Measurements from ENCODE around the gene CYP3A5. TPM values are rescaled to one million over a fixed set of nuclear protein-coding genes. Genes with fewer than 3 reads are reported as not detected.

Gene CYP3A5
- total and polyA plus RNA-seq, 2 of the 13 experiments (the other 11 are each of a cell fraction or from before 2014, with no cell fraction given), result 5.7 to 9.3 TPM

- TF ChIP-seq GPBP1L1 (CRISPR knock-in tag; IDR thresholded peaks at IDR 0.05) (no peak), ZNF75D (CRISPR knock-in tag; IDR thresholded peaks at IDR 0.05; ENCODE audit: borderline replicate concordance) (no peak), POGZ (CRISPR knock-in tag; IDR thresholded peaks at IDR 0.05) (peak; percentile 70), NBN (conservative IDR thresholded peaks at IDR 0.05) (no peak), E2F5 (CRISPR knock-in tag; conservative IDR thresholded peaks at IDR 0.05) (no peak), GATAD2A (CRISPR knock-in tag; IDR thresholded peaks at IDR 0.05) (peak; percentile 93), YY1 (IDR thresholded peaks at IDR 0.05; ENCODE audit: insufficient read depth, insufficient replicate concordance, low read depth, low read length) (peak; percentile 89), HMGA1 (CRISPR knock-in tag; conservative IDR thresholded peaks at IDR 0.05) (no peak), MAX (IDR thresholded peaks at IDR 0.05) (peak; percentile 86), ZNF281 (CRISPR knock-in tag; IDR thresholded peaks at IDR 0.05; ENCODE audit: borderline replicate concordance) (peak; percentile 87; the same call in 1 of the 2 replicates), SKI (IDR thresholded peaks at IDR 0.05; ENCODE audit: partially characterized antibody) (peak; percentile 46), ZNF12 (CRISPR knock-in tag; IDR thresholded peaks at IDR 0.05) (peak; percentile 79), ZNF629 (CRISPR knock-in tag; conservative IDR thresholded peaks at IDR 0.05) (0 out of 2 replicates have a peak, but pooled peaks have one; percentile 31), BRF2 (CRISPR knock-in tag; IDR thresholded peaks at IDR 0.05) (0 out of 2 replicates have a peak, but pooled peaks have one; percentile 27), ZBED4 (CRISPR knock-in tag; IDR thresholded peaks at IDR 0.05; ENCODE audit: borderline replicate concordance) (0 out of 2 replicates have a peak, but pooled peaks have one; percentile 27), REPIN1 (CRISPR knock-in tag; IDR thresholded peaks at IDR 0.05; ENCODE audit: borderline replicate concordance, low read depth) (no peak; the same call in 1 of the 2 replicates), XRCC5 (optimal IDR thresholded peaks at IDR 0.05; ENCODE audit: low read length) (peak; percentile 64), NFYB (CRISPR knock-in tag; IDR thresholded peaks at IDR 0.05) (no peak), PHF8 (CRISPR knock-in tag; IDR thresholded peaks at IDR 0.05) (peak; percentile 46)
Observed at GRCh38 chr7:99693427-99694200, 13.8 kb upstream of the CYP3A5 start (continued).

Measured in HepG2 (cell line).